K562 (cell line): ENCODE data around the gene NUTF2. TPM values are rescaled to one million over a fixed set of nuclear protein-coding genes. Genes with fewer than 3 reads are reported as not detected.

Experiments
- ATAC-seq: fragments of 200-7000 bp; cut with Tn5 transposase; 3 replicates; pipeline ENCODE4 v1.9.1; 2020; ENCODE audit warnings: moderate library complexity
- BruUV-seq: library from RNA; stranded (reverse); fragments of 400-500 nt; replicated peaks from 2 replicates; lab custom pipeline; 2021; lab: Mats Ljungman, UMichigan
- CTCF ChIA-PET: fragments of 300-600 bp; formaldehyde crosslinking; extraction: SDS; loops from one replicate; lab custom pipeline; 2021; ENCODE audit warnings: low intra/inter-chr PET ratio; lab: Yijun Ruan, JAX
- POLR2A ChIA-PET: fragments of 300-600, 350-650 bp; sonication (Branson Sonifier 250); formaldehyde crosslinking; extraction: SDS; loops from one replicate; lab custom pipeline; 2021; ENCODE audit warnings: antibody characterized with exemption, inconsistent platforms; lab: Yijun Ruan, JAX
- DNase-seq, 4 experiments: peaks; one replicate each; pipeline versions ENCODE4 v3.0.0 to v3.0.0-alpha.2; 2011 to 2018; ENCODE audit warnings: low spot score in 3 of 4, mixed read lengths in 3 of 4; ENCODE audit errors: extremely low read depth in 1 of 4
- FAIRE-seq: peaks from 2 replicates; lab custom pipeline; 2011; peaks lifted over from hg19 to GRCh38; lab: Jason Lieb, UNC
- H2AFZ ChIP-seq: 2 replicates; pipeline ENCODE4 v1.6.0; 2011; ENCODE audit warnings: low read depth, low read length, control low read depth, inconsistent platforms
- H3K27ac ChIP-seq: fragments of 200-600 bp; 3 replicates; pipeline ENCODE4 v1.8.0; 2011; ENCODE audit warnings: low read depth, mild to moderate bottlenecking, control low read depth, inconsistent platforms, low read length, moderate library complexity, mixed read lengths; ENCODE audit errors: extremely low read depth
- H3K27me3 ChIP-seq, 2 experiments: fragments of 300-600 bp in 1 of 2; 2 replicates in 1 of 2; 3 replicates in 1 of 2; pipeline versions ENCODE4 v1.6.0 to v1.8.0; 2011; ENCODE audit warnings: inconsistent platforms in 2 of 2, low read length in 2 of 2, mild to moderate bottlenecking in 1 of 2, mixed read lengths in 1 of 2, moderate library complexity in 1 of 2; ENCODE audit not compliant: control insufficient read depth in 2 of 2, insufficient read depth in 2 of 2
- H3K36me3 ChIP-seq: fragments of 300-600 bp; 3 replicates; pipeline ENCODE4 v1.8.0; 2011; ENCODE audit warnings: mild to moderate bottlenecking, low read length, inconsistent platforms; ENCODE audit not compliant: control insufficient read depth, insufficient read depth
- H3K4me1 ChIP-seq, 2 experiments: fragments of 200-600 bp in 1 of 2; replicated peaks in 1 of 2; 2 replicates in 1 of 2; 3 replicates in 1 of 2; pipeline versions ENCODE4 v1.5.1 to v1.8.0; 2011; ENCODE audit warnings: inconsistent platforms in 2 of 2, low read length in 2 of 2, mild to moderate bottlenecking in 1 of 2, mixed read lengths in 1 of 2, moderate library complexity in 1 of 2; ENCODE audit not compliant: control insufficient read depth in 2 of 2, insufficient read depth in 2 of 2
- H3K4me2 ChIP-seq: 2 replicates; pipeline ENCODE4 v1.6.1; 2011; ENCODE audit warnings: low read length, control low read depth, inconsistent platforms, mixed read lengths; ENCODE audit not compliant: insufficient read depth
- H3K4me3 ChIP-seq: fragments of 200-600 bp; sonication (generic), shearing (Covaris generic); 2 replicates; pipeline ENCODE4 v1.5.1; 2016; ENCODE audit warnings: control low read depth, inconsistent platforms
- H3K79me2 ChIP-seq: fragments of 200-600 bp; 3 replicates; pipeline ENCODE4 v1.8.0; 2011; ENCODE audit warnings: low read length, inconsistent platforms; ENCODE audit not compliant: control insufficient read depth, insufficient read depth
- H3K9ac ChIP-seq, 2 experiments: 2 replicates each; pipeline versions ENCODE4 v1.6.0 to v1.6.1; 2011; ENCODE audit warnings: low read depth in 2 of 2, low read length in 2 of 2, control low read depth in 1 of 2, inconsistent platforms in 1 of 2, mild to moderate bottlenecking in 1 of 2, mixed read lengths in 1 of 2; ENCODE audit not compliant: insufficient read depth in 1 of 2
- H3K9me1 ChIP-seq: one replicate; pipeline ENCODE4 v1.6.0; 2011; ENCODE audit warnings: inconsistent platforms, mild to moderate bottlenecking, low read length, moderate library complexity; ENCODE audit not compliant: control insufficient read depth, insufficient read depth
- H3K9me3 ChIP-seq: replicated peaks from 2 replicates; pipeline ENCODE4 v1.5.1; 2011; ENCODE audit warnings: low read depth, low read length, inconsistent platforms; ENCODE audit not compliant: control insufficient read depth, insufficient read depth
- H4K20me1 ChIP-seq: replicated peaks from 2 replicates; pipeline ENCODE4 v1.6.1; 2011; ENCODE audit warnings: low read length, inconsistent platforms, mixed read lengths; ENCODE audit not compliant: control insufficient read depth, insufficient read depth
- BCL6 ChIP-seq: fragments of 250-450 bp; sonication (Bioruptor Pico); IDR thresholded peaks from 2 replicates; pipeline ENCODE4 v1.4.0; 2020
- MIER1 ChIP-seq: fragments of 450-650 bp; IDR thresholded peaks from 2 replicates; pipeline ENCODE4 v1.6.1; 2016; ENCODE audit warnings: antibody characterized with exemption, mild to moderate bottlenecking, low read depth
- RFX1 ChIP-seq: fragments of 450-650 bp; IDR thresholded peaks from 2 replicates; pipeline ENCODE4 v1.6.1; 2016; ENCODE audit warnings: mild to moderate bottlenecking, moderate library complexity
- SRSF1 ChIP-seq: fragments of 200-400 bp; formaldehyde crosslinking; IDR thresholded peaks from 2 replicates; pipeline ENCODE4 v1.6.1; 2017; ENCODE audit warnings: mild to moderate bottlenecking, low read depth, low read length, moderate library complexity
- WGBS: fragments of 100-300 bp; shearing (Covaris generic); methylation state at CpG from one replicate; pipeline ENCODE4 v1.1.6; 2016; ENCODE audit warnings: low coverage, mixed read lengths; ENCODE audit not compliant: insufficient coverage; ENCODE audit errors: missing lambda C conversion rate; 5-methylcytosine and 5-hydroxymethylcytosine counted together
- in situ Hi-C: fragments of 300-500 bp; cut with MboI; formaldehyde crosslinking; loops from 4 replicates; pipeline ENCODE4 v1.15.0; 2018; ENCODE audit warnings: inconsistent platforms, mixed read lengths
- intact Hi-C: fragments of 100-400 bp; cut with micrococcal nuclease; formaldehyde crosslinking; loops from 2 replicates; pipeline ENCODE4 v1.14.2; 2022
- polyA plus RNA-seq, 8 experiments: library from polyadenylated mRNA; depleted of rRNA in 4 of 8; stranded (reverse) in 5 of 8; unstranded in 3 of 8; fragments of >200 nt; fragmentation: Nextera tagmentation in 2 of 8; fragmentation: Illumina TruSeq in 1 of 8; extraction: Ambion mirVana in 2 of 8; extraction: Trizol in 1 of 8; gene quantifications; 2 replicates each; pipeline versions ENCODE4 v1.2.1 to v1.2.3, GENCODE V29; 2011 to 2014; ENCODE audit warnings: inconsistent platforms in 1 of 8, missing spikeins in 1 of 8
- total RNA-seq, 7 experiments: library from RNA; depleted of rRNA in 6 of 7; stranded (reverse); fragments of >200 nt in 6 of 7; fragmentation: Illumina TruSeq in 2 of 7; extraction: Trizol in 2 of 7; gene quantifications; 2 replicates each; pipeline versions ENCODE4 v1.2.1 to v1.2.3, GENCODE V29; 2011 to 2021; ENCODE audit warnings: low replicate concordance in 1 of 7
- TF ChIP-seq, protein P1 (sequence below), 2 experiments: fragments of 450-650 bp in 1 of 2; sonication (generic) in 1 of 2; formaldehyde crosslinking in 1 of 2; IDR thresholded peaks; 2 replicates each; pipeline versions ENCODE4 v1.7.1 to v1.9.0; 2016 to 2022; ENCODE audit warnings: inconsistent platforms in 1 of 2, mild to moderate bottlenecking in 1 of 2, missing genetic modification reagents in 1 of 2

NUTF2 gene
- total and polyA plus RNA-seq, 9 of the 15 experiments (the other 6 are each of a cell fraction or from before 2014, with no cell fraction given), result 106 to 248 (median 147) TPM

DNA sequence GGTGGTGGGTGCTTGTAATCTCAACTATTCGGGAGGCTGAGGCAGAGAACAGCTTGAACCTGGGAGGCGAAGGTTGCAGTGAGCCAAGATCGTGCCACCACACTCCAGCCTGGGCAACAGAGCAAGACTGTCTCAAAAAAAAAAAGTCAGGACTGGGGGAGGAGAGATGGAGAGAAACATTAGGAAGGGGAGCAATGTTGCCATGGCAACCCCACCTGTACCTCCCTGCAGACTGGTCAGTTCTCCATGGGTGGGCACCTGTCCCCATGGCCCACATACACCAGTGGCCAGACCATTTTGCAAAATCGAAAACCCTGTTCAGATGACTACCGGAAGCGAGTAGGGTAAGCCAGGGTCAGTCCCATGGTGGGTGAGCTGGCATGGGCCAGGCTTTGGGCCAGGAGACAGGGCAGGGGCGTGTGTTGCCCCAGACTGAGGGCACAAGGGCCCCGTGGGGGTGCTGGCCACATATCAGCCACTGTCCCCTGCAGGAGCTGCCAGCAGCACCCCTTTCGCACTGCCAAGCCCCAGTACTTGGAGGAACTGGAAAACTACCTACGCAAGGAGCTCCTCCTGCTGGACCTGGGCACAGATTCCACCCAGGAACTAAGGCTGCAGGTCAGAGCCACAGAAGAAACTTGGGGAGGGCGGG lies 26.0 kb upstream of the NUTF2 start:
- Histone ChIP-seq H3K4me3 (no peak overlapping the region), H3K79me2 (no peaks in the 10 kb centered on the region), H3K9me3 (no peaks in the 10 kb centered on the region), H3K27me3 (no peaks in the 10 kb centered on the region), H3K27ac (no peak overlapping the region), H3K36me3 (no peaks in the 10 kb centered on the region), H2AFZ (no peak overlapping the region), H3K4me1 (peaks cover 0 to 6% of the 10 kb centered on the region in 2 experiments; a peak in 2 of 5 replicates), H3K9me1 (no peaks in the 10 kb centered on the region), H3K4me2 (no peak overlapping the region), H4K20me1 (no peaks in the 10 kb centered on the region), H3K9ac (0 out of 4 replicates have a peak overlapping the region, but pooled peaks of 1 of the 2 experiments have one; percentile 64)
- intact Hi-C loops (no loop called here), in situ Hi-C loops (no loop called here)
- ATAC-seq, result no peak
- WGBS, result 36% methylated on average over 10 of the region's 11 CpGs
- CTCF ChIA-PET, result no interaction called here
- FAIRE-seq, result no peak
- POLR2A ChIA-PET, result no interaction called here
- BruUV-seq, result no TSS peak
- no peak for DNase-seq
- peak; percentile 78 for TF ChIP-seq RFX1
- no peak for TF ChIP-seq BCL6
- no peak for TF ChIP-seq MIER1
- TF ChIP-seq, protein P1, sequence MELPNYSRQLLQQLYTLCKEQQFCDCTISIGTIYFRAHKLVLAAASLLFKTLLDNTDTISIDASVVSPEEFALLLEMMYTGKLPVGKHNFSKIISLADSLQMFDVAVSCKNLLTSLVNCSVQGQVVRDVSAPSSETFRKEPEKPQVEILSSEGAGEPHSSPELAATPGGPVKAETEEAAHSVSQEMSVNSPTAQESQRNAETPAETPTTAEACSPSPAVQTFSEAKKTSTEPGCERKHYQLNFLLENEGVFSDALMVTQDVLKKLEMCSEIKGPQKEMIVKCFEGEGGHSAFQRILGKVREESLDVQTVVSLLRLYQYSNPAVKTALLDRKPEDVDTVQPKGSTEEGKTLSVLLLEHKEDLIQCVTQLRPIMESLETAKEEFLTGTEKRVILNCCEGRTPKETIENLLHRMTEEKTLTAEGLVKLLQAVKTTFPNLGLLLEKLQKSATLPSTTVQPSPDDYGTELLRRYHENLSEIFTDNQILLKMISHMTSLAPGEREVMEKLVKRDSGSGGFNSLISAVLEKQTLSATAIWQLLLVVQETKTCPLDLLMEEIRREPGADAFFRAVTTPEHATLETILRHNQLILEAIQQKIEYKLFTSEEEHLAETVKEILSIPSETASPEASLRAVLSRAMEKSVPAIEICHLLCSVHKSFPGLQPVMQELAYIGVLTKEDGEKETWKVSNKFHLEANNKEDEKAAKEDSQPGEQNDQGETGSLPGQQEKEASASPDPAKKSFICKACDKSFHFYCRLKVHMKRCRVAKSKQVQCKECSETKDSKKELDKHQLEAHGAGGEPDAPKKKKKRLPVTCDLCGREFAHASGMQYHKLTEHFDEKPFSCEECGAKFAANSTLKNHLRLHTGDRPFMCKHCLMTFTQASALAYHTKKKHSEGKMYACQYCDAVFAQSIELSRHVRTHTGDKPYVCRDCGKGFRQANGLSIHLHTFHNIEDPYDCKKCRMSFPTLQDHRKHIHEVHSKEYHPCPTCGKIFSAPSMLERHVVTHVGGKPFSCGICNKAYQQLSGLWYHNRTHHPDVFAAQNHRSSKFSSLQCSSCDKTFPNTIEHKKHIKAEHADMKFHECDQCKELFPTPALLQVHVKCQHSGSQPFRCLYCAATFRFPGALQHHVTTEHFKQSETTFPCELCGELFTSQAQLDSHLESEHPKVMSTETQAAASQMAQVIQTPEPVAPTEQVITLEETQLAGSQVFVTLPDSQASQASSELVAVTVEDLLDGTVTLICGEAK (IDR thresholded peaks at IDR 0.05), result no peak
- TF ChIP-seq, protein P1 (CRISPR knock-in tag; IDR thresholded peaks at IDR 0.05), result no peak
- TF ChIP-seq SRSF1, result no peak
